SK-N-SH treated with all-trans-retinoic acid at 6 μM for 48 hours (cell line): ENCODE data around the gene CDT1.

Experiments
- ARNTL ChIP-seq: fragments of 450-650 bp; formaldehyde crosslinking; IDR thresholded peaks from 2 replicates; pipeline ENCODE4 v1.5.0; 2020; ENCODE audit warnings: low read depth, mild to moderate bottlenecking, moderate library complexity, borderline replicate concordance
- CREB5 ChIP-seq: fragments of 250-450 bp; sonication (Bioruptor Pico); IDR thresholded peaks from 2 replicates; pipeline ENCODE4 v1.5.1; 2020; ENCODE audit warnings: low read depth, mild to moderate bottlenecking, moderate library complexity
- CSRNP3 ChIP-seq: fragments of 250-450 bp; sonication (Bioruptor Pico); IDR thresholded peaks from 2 replicates; pipeline ENCODE4 v1.5.1; 2021; ENCODE audit warnings: mild to moderate bottlenecking, moderate library complexity
- RARB ChIP-seq: fragments of 250-450 bp; sonication (Bioruptor Pico); IDR thresholded peaks from 2 replicates; pipeline ENCODE4 v1.8.0; 2021; ENCODE audit warnings: mild to moderate bottlenecking, moderate library complexity
- SNAI2 ChIP-seq: fragments of 250-450 bp; sonication (Bioruptor Pico); IDR thresholded peaks from 2 replicates; pipeline ENCODE4 v1.5.0; 2020; ENCODE audit warnings: mild to moderate bottlenecking, moderate library complexity
- ZFP30 ChIP-seq: fragments of 450-650 bp; formaldehyde crosslinking; IDR thresholded peaks from 2 replicates; pipeline ENCODE4 v1.5.0; 2022; ENCODE audit warnings: mild to moderate bottlenecking, moderate library complexity

- TF ChIP-seq SNAI2 (CRISPR knock-in tag) (no peak), CSRNP3 (no peak), CREB5 (CRISPR knock-in tag) (no peak), RARB (CRISPR knock-in tag) (no peak), ARNTL (CRISPR knock-in tag) (no peak), ZFP30 (CRISPR knock-in tag) (no peak)
Observed at GRCh38 chr16:88768071-88768783, 35.4 kb upstream of the CDT1 start.
